Tibial nerve (tissue), 4 donors: ENCODE data around the gene PPARGC1A.

ENCODE experiments used
- EP300 ChIP-seq, 2 donors: sonication (generic); formaldehyde crosslinking; IDR thresholded peaks; one replicate each; pipeline ENCODE4 v1.6.1; 2017; ENCODE audit warnings: antibody characterized with exemption in 2 of 2, mild to moderate bottlenecking in 1 of 2
- POLR2A ChIP-seq, 2 donors: fragments of 450-650 bp; IDR thresholded peaks; one replicate each; pipeline ENCODE4 v1.6.1; 2017; ENCODE audit warnings: antibody characterized with exemption in 2 of 2, mild to moderate bottlenecking in 2 of 2, moderate library complexity in 2 of 2
- TF ChIP-seq, protein P1 (sequence below), 5 experiments: fragments of 200-600 bp in 3 of 5; fragments of 450-650 bp in 2 of 5; sonication (generic) in 3 of 5; IDR thresholded peaks; one replicate each; pipeline ENCODE4 v1.5.1; 2016 to 2019; ENCODE audit warnings: antibody characterized with exemption in 5 of 5, mild to moderate bottlenecking in 3 of 5, moderate library complexity in 2 of 5

DNA sequence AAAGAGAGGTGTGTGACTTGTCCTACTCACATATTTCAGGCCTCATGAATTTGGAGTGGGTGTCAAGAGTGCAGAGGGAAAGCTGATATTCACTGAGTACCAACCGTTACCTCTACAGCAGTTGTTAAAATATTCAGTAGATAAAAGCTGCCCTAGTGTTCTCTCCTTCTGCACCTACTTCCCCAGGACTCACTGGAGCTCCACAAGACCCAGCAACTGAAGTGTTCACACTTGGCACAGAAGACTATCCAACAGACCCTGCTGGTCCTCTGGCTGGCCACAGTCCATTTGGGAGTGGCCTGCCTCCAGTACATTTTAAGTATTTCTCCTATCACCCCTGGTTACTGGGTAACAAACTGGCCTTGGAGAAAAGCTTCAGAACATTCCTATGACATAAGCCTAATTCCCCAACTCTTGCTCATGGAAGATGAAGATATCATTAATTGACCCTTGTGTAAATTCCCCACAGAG, 70.8 kb downstream of the PPARGC1A start:
- TF ChIP-seq, protein P1, sequence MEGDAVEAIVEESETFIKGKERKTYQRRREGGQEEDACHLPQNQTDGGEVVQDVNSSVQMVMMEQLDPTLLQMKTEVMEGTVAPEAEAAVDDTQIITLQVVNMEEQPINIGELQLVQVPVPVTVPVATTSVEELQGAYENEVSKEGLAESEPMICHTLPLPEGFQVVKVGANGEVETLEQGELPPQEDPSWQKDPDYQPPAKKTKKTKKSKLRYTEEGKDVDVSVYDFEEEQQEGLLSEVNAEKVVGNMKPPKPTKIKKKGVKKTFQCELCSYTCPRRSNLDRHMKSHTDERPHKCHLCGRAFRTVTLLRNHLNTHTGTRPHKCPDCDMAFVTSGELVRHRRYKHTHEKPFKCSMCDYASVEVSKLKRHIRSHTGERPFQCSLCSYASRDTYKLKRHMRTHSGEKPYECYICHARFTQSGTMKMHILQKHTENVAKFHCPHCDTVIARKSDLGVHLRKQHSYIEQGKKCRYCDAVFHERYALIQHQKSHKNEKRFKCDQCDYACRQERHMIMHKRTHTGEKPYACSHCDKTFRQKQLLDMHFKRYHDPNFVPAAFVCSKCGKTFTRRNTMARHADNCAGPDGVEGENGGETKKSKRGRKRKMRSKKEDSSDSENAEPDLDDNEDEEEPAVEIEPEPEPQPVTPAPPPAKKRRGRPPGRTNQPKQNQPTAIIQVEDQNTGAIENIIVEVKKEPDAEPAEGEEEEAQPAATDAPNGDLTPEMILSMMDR (IDR thresholded peaks at IDR 0.05) = no peak
- TF ChIP-seq POLR2A (IDR thresholded peaks at IDR 0.05) (no peak), EP300 (IDR thresholded peaks at IDR 0.05) (no peak)
